Stromal cell of bone marrow (primary cell): ENCODE results near the gene SPTSSB.

Experiments used
- DNase-seq: peaks from one replicate; pipeline ENCODE4 v3.0.0-alpha.2; 2012; ENCODE audit warnings: low read depth

Gene SPTSSB, protein sequence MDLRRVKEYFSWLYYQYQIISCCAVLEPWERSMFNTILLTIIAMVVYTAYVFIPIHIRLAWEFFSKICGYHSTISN

DNA sequence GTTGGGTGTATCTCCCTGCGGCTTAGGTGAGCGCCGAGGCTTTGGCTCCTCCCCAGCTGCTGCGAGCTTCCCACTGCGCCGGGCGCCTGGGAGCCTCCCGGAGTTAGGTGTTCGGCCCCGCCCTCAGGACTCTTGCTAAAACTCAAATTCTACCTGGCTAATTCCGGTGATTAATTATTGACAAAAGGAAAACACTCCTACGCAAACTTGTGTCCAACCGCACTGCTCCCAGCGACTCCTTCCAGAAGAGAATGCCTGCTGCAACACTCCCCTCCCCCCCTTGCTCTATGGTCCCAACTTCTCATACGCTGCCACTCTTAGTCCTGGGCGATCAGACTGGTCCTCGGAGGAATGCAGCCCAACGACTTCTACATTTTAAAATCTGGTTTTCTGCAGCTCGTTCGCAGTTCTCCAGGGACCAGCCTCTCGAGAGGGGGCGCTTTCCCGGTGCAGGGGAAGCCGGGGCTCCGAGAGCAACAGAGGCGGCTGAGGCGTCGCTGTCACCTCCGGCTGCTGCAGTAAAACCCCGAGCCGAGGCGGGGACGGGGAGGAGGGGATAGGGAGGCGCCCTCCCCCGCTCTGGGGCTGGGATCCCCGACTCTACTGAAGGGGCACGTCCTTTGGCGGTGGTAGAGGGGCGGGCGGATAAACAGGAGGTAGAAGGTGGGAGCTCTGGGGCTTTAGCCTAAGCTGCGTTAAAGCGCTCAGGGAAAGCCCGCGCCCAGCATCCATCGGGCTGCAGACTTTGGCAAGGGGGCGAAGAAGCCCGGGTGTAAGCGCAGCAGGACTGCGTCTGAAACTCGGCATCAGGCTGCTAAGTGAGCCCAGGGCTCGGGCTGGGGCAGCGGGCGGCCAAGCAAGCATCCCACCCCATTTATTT, at the start of gene SPTSSB:
Gene SPTSSB (minus strand): TSS at position 77 of the 880 bp plus-strand sequence. CDS start 25,194 bp downstream, outside the sequence.
- no peak for DNase-seq

DNA sequence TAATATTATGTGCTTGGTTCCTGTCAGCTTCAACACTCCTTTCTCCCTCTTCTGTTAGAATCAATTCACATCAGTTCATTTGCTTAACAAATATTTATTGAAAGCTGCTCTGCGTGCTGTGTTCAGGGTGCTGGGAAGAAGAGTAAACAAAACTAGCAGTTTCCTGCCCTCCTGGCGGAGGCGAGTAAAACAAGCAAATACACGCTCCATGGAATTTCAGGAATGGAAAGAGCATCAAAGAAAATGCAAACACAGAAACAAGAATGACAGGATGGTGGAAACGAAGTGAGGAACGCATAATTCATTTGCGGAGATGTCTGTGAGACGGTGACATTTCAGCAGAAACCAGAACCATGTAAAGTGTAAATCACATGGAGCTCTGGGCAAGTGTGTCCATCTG, 49.4 kb upstream of the SPTSSB start:
- no peak for DNase-seq

DNA sequence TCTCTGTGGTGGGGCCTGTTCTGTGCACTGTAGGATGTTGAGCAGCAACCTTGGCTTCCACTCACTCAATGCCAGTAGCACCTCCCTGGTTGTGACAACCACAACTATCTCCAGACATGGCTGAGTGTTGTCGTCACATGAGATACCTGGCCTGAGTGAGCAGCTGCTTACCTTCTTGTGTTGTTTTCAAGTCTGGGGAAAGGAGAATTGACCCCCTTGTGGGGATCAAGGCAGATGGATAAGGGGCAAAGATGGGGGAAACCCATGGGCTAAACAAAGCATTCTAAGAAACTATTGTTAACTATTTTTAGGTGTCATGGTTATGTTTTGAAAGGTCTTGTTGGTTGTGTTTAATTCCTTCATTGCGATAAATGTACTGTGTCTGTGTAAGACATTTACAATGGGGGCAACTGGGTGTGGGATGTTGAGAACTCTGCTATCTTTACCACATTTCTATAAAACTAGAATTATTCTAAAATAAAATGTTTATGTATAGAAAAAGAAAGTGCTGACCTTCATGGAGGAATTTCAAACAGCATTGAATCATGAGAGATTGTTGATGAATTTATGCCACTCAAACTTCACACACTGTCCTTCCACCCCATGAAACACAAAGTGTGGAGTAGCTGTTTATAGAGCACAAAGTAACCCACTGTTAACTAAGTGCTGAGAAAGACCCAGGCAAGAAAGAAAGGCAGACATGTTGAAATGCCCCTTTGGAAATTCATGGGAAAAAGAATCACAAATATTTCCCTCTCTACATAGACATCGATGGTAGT, 48.4 kb upstream of the SPTSSB start:
- no peak for DNase-seq

DNA sequence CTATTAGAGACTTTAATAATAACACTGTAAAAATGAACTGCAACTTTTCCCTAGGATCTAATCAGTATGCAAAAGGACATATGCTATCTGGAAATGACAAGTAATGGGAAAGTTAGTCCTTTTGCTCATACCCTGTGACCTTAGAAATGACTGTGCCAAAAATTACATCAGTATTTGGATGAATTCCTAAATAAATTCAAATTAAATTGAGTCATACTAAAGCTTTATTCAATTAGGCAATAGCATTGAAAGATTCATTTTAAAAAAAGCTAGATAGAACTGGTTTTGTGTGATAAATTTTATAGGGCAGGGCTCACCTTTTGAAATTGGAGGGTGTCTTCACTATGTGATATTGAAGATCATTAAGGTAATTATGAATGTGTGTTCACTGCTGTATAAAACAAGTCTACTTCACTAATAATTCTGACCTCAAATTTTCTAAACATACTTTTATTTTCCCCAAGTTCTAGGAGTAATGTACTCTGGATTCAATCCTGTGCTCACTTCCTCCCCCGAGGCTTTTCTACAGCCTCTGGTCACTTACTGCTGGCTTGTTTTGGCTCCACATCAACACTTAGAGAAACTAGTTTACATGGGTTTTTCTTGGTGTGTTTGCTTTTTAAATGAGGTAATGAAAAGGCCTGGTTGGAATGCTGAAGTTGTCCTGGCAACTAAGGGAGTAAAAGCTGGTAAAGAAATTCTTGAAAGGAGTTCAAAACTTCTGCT, 44.4 kb upstream of the SPTSSB start:
- peak; percentile 95 for DNase-seq

DNA sequence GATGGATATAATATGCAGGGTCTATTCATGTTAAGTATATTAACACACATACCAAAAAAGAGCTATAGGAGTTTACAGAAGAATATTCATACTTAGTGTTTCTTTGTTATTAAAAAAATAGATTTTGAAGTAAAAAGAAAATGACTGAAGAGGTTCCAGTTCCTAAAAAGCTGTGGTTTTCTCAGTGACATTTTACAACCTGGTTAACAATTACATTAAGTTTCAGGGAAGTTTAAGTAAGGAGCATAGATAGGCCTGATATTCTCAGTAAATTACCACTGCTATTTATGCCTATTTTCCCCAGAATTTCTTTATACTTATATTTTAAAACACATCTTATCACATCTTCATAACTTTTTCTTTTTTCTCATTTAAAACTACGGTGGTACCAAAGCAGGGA, 43.6 kb upstream of the SPTSSB start:
- DNase-seq = no peak

DNA sequence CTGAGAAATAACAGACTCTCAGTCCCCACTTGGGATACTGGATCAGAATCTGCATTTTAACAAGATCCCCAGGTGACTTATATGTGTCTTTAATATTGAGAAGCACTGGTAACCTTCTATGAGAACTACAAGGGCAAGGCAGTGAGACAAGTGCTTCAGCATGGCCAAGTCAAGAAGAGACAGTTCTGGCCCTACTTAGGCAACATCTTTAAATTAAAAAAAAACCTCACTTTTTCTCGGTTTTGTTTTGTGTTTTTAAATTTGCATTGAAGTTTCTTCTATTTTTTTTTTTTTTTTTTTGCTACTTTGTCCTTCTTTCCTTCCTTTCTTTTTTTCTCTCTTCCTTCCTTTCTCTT, 42.5 kb upstream of the SPTSSB start:
- DNase-seq = no peak

DNA sequence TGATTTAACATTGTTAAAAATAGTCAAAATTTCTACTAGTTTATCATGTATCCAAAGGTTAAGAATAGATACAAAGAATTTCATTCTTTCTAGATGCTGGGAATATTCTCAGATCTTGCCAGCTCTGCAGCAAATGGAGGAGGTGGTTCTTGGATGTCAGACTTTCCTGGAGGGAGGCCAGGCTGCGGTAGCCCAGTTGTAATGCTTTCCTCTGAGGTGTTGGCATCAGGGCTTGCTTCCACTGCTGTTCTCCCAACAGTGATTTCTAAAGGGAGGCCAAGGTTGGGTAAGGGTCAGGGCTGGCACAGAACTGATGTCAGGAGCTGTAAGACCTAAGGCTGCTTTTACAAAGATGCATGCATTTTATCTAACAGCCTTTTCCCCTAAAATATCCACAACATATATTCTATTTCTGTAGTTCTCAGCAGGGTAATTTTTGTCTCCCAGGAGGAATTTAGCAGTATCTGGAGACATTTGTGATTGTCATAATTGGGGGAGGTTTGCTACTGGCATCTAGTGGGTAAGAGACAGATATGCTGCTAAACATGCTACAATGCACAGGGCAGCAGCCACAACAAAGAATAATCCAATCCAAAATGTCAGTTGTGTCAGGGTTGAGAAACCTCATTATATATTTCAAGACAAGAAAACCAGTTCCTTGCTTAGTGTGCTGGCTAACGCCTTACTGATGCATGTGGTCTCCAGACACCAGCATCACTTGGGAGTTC, 42.0 kb upstream of the SPTSSB start:
- peak; percentile 76 for DNase-seq

DNA sequence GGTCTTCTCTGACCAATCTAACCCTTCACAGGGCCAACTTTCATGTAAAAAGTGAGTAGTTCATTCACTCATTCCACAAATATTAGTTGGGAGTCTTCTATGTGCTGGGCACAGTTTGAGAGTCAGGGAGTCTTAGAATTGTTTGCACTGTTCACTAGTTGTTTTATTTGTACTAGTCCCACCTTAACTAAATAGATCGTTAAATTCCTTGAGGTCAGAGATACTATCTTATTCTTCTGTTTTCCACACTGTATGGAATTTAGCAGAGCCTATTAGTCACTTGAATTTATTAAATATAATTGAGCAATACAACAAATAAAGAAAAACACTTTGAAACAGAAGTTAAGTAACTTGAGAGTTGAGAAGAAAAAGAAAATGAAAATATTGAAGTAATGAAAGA, 40.8 kb upstream of the SPTSSB start:
- no peak for DNase-seq

DNA sequence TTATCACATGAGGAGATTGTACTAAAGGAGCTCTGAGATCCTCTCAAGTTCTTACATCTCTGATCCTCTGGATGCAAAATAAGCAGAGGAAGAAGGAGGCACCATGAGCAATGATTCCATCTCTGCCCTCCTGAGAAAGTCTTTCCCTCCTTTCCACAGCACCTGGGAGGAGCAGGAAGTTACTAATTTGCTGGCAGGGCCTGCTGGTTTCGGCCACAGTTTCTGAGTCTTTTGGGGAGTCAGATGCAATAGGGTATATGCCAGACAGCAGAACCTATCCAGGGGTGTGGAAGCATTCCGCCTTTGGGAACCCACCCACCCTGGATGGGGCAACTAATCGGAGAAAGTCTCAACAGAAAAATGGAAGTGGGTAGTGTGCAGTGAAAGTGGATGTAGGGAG, 38.5 kb upstream of the SPTSSB start:
- DNase-seq = no peak

DNA sequence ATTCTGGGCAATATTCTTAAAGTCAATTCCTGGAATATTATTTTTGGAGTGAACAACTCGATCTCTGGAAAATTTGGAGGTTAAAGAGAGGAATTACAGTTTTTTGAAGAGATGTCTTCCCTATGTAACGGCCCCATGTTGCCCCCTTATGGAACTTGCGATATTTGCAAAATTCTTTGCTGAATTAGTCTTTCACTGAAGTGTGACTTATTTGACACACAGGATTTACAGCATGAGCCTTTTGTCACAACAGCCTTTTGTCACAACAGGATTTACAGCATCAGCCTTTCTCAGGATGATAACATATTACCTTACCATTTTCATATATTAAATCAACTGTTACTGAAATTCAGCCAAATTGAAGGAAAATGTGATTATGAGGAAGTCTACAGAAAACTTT, 37.8 kb upstream of the SPTSSB start:
- peak; percentile 43 for DNase-seq

DNA sequence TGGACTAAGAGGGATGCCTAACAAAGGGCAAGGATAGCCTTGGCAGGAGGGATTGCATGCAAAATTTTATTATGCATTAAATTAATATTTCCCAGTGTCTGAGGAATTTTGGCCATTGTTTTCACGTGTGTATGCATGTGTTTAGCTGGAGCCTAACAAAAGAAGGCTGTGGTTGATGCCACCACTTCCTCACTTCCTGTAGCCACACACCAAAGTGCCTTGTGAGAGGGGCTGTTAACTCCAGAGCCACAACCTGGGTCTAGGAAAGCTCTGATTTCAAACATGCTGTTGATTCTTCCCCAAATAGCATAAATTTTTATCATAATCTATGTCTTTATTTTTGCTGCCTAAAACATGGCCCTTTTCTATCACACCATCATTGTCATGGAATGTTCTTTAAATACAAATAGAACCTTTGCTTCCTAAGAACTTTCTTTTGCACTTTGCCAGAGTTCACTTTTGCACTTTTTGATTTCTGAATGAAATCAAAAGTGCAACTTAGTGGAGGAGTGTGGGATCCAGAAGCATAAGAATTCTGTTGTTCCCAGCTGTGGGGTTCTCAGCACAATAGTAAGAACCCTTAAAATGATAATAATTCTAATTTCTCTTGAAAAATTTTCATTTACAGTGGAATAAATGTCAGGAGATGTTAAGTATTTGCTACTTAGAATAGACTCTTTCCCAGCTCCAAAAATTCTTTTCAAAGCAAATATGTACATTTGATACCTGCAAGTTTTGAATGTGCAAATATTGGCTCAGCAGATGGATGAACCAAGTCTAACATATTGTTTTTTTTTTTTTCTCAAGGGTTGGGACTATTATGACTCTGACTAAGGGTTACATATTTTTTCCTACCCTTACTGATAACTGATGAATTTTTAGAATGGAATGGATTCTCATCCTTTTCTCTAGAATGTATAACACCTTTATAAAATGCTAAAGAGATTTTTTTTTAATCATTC, 35.6 kb upstream of the SPTSSB start:
- no peak for DNase-seq

DNA sequence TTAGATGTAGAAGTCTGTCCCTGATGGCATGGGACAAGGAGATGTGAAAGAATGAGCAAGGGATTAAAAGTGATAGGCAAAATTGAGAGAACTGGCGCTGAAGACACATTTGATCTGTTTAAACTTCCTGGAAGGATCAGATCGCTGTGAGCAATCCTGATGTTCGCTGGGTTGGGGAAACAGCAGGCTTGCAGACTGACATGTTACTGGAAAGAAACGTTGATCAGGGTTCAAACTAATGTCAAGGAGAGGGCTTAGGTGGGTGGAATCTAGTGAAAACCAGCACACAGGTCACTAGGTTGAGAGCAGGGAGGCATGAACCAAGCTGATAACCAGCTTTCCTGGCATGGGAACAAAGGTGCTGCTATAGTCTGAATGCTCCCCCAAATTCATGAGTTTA, 34.5 kb upstream of the SPTSSB start:
- no peak for DNase-seq

DNA sequence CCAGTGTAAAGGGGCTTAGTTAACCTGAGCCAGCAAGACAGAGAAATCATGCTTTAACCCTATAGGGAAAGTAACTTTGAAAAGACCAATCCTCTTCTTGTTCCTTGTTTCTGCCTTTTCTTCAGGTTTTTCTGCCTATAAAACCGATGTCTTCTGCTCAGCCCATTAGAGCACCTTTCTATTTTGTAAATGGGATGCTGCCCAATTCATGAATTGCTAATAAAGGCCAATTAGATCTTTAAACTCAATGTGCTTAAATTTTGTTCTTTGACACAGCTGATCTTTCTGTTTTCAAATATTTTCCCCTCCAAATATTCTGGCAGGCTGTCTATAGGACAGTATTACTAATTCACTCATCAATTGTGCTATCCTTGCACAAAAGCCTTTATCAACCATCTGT, 33.8 kb upstream of the SPTSSB start:
- DNase-seq = no peak

DNA sequence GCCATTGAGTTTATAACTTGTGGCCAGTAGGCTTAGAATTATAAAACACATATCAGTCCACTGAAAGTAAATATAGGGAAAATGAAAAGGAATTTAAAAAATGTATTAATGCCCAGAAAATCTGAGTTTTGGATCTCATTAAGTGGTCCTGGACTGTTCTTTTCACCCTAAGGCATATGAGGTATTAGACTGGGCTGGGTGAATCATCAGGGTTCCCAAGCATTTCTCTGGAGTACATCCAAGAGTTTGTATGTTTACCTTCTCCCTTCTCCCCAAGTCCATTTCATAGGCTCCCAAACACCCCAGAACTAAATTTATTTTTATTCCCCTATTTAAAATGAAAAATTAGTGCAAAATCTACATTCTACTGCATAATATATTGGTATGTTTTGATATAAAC, 31.9 kb upstream of the SPTSSB start:
- DNase-seq = no peak

DNA sequence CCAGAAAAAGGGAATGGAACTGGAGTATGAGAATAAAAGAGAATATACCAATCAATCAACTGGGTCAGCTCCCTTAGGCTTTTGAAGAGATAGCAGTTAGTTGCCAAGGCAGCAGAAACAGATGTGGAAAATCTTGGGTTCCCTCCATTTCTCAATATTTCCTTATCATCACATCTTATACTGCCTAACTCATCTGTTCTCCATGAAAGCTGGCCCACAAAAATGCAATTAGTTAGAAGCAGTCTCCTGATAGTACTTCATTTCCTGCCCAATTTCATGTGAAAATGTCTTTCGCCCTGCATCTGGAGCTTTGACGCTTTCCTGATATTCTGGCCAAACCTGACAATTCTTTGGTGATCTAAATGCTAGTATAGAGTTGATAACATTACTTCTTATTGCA, 30.1 kb upstream of the SPTSSB start:
- DNase-seq = no peak

DNA sequence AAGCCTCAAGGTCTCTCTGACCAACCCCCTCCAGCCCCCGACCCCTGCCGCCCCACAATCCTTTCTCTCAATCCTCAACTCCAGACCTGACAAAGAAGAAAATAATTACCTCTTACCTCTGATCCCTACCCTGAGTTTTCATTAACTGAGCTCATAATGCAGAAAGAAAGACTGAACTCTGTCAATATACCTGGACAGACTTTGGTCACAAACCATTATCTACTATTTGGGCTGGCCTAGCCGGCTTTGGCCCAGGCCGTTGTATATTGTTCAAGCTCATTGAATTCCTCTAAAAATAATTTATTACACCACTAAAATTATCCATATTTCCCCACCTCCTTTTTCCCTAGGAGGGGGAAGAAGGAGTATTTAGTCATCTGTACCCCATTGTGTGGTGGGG, 29.3 kb upstream of the SPTSSB start:
- DNase-seq = no peak

DNA sequence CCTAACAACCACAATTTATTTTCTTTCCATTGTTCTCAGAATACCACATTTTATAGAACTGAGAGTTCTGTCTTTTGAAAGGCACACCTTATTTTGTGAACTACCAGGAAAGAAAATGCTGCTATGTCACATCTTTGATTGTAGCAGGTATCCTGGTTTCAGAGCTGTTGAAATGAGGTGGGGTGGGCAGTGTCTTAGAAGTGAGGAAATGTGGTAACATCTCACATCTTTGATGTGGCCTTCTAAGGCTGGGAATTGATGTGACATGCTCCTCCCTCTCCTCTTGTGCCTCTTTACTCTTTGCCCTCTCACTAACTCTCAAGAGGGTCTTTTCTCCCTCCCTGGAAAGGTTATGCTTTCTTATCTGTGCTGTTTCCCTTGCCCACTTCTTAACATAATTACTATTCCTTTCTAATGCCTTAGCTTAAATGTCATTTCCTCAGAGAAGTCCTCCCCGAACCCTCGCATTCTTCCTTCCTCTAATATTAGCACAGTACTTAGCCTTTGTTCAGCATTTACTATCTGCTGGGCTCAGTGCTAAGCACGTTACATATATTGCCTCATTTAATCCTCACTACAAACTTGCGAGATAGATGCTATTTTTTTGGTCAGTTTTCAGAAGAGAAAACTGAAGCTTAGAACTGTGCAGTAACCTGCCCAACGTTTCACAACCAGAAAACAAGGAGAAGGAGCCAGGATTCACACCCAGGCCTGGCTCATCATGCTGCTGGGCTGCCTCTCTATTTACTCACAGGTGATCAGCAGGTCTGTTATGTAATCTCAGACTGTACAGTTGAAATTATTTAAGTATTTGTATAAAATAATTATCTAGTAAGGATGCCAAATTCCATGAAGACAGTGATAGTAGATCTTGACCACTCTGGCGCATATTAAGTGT, 24.0 kb upstream of the SPTSSB start:
- DNase-seq = no peak

DNA sequence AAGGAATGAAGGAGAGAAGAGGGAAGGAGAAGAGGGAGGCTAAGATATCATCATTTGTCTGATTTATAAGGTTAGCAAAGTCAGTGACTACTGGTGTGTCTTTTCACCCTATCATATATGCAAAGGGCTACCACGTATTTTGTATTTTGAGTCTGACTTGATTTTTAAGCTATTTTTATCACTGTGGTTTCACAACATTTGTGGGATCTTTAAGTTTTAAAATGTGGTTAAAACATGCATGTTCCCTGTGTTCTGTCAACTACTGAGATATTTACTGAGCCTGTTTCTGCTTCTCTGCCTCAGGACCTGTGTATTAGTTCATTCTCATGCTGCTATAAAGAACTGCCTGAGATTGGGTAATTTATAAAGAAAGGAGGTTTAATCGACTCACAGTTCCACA, 22.5 kb upstream of the SPTSSB start:
- DNase-seq = no peak

DNA sequence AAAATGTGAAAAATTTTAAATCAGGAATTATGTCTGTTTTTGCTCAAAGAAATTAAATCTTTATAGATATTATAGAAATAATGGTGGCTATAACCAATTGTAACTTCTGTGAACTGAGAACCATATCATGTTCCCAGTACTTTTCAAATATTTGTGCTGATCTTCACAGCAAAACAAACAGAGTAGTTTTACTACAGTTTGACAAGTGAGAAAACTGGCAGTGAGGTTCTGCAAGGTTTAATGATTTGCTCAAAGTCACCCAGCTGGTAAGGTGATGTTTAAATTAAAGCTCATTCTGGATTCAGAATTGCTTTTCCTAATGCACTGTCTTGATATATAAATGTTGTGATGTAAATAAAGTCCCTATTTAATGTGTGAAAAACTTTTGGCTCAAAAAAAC, 22.0 kb upstream of the SPTSSB start:
- no peak for DNase-seq

DNA sequence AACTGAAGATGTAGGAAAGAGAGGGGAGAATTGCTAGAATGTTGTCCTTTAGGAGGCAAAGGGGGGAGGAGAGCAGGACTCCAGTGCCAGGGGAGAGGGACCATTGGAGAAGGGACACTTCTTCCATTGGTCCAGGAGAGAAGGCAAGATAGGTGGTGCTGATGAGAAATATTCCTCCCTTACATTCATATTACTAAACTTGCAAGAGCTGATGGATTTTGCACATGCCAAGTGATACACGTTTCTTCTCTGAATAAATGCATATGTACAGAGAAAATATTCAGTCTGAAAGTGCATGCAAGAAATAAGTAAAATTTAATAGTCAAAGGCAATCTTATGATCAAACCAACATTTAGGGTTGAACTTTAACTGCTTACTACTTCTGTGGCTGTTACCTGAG, 21.5 kb upstream of the SPTSSB start:
- no peak for DNase-seq
